Measurements from ENCODE around the gene DUSP9. TPM values are rescaled to one million over a fixed set of nuclear protein-coding genes. Genes with fewer than 3 reads are reported as not detected.

The DUSP9 gene
- total RNA-seq, 1 experiment from 2014 or later = 2.4 TPM

- H4K91ac ChIP-seq (ENCODE audit: insufficient read length, low read depth, low read length) = no peak overlapping the region
- no peak overlapping the region for H2BK15ac ChIP-seq (ENCODE audit: low read depth, low read length)
- no peak overlapping the region for H3K4me3 Mint-ChIP-seq
- WGBS (ENCODE audit: extremely low coverage, insufficient read length, low lambda C conversion rate) = no CpG with 5 or more reads among the region's 11 CpGs
- H3K9me3 ChIP-seq (ENCODE audit: control insufficient read depth, low read depth, low read length) = peaks cover 15% of the 10 kb centered on the region
- H3K56ac ChIP-seq (ENCODE audit: insufficient read length, low read depth, low read length) = no peak overlapping the region
- no peaks in the 10 kb centered on the region for H3K79me2 ChIP-seq (ENCODE audit: insufficient read depth, low read length)
- no peak overlapping the region for H2AK5ac ChIP-seq (ENCODE audit: insufficient read length, low read length)
- no peaks in the 10 kb centered on the region for H3K23me2 ChIP-seq (ENCODE audit: insufficient read length, low read depth, low read length, poor library complexity, severe bottlenecking)
- H3K4me1 ChIP-seq (ENCODE audit: insufficient read depth, low read length) = no peaks in the 10 kb centered on the region
- H3K14ac ChIP-seq (ENCODE audit: insufficient read depth, low read length) = no peak overlapping the region
- no peak overlapping the region for H3K23ac ChIP-seq (ENCODE audit: insufficient read length, low read depth, low read length)
- no peak overlapping the region for H3K9ac ChIP-seq (ENCODE audit: extremely low read depth, insufficient read length, low read length)
- H2BK20ac ChIP-seq (ENCODE audit: low read depth, low read length, poor library complexity, severe bottlenecking) = no peak overlapping the region
- H4K20me1 ChIP-seq (ENCODE audit: control insufficient read depth, insufficient read depth, insufficient read length) = no peaks in the 10 kb centered on the region
- no peak overlapping the region for H3K4ac ChIP-seq (ENCODE audit: low read depth, low read length)
- peaks cover 66 to 79% of the 10 kb centered on the region in 2 experiments for H3K9me3 Mint-ChIP-seq
- H3K18ac ChIP-seq (ENCODE audit: insufficient read length, low read depth, low read length) = no peak overlapping the region
- no peak overlapping the region for H3K4me2 ChIP-seq (ENCODE audit: insufficient read depth, insufficient read length, low read length)
- no peaks in the 10 kb centered on the region; the same call in 1 of the 2 replicates for H3K27me3 ChIP-seq (ENCODE audit: insufficient read depth, low read length)
- TF ChIP-seq, protein P1, sequence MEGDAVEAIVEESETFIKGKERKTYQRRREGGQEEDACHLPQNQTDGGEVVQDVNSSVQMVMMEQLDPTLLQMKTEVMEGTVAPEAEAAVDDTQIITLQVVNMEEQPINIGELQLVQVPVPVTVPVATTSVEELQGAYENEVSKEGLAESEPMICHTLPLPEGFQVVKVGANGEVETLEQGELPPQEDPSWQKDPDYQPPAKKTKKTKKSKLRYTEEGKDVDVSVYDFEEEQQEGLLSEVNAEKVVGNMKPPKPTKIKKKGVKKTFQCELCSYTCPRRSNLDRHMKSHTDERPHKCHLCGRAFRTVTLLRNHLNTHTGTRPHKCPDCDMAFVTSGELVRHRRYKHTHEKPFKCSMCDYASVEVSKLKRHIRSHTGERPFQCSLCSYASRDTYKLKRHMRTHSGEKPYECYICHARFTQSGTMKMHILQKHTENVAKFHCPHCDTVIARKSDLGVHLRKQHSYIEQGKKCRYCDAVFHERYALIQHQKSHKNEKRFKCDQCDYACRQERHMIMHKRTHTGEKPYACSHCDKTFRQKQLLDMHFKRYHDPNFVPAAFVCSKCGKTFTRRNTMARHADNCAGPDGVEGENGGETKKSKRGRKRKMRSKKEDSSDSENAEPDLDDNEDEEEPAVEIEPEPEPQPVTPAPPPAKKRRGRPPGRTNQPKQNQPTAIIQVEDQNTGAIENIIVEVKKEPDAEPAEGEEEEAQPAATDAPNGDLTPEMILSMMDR (conservative IDR thresholded peaks at IDR 0.05) = no peak
- H4K8ac ChIP-seq (replicated peaks; ENCODE audit: insufficient read length, low read depth, low read length) = no peak overlapping the region
- no peak overlapping the region for H2BK12ac ChIP-seq (ENCODE audit: insufficient read length, low read depth, low read length)
- no peaks in the 10 kb centered on the region for H3K79me1 ChIP-seq (ENCODE audit: insufficient read depth, low read depth, low read length, poor library complexity, severe bottlenecking)
- no peak overlapping the region for H3K27ac Mint-ChIP-seq
- no peak overlapping the region for H4K5ac ChIP-seq (ENCODE audit: insufficient read length, low read depth, low read length)
- peaks cover 40% of the 10 kb centered on the region for H3K27me3 Mint-ChIP-seq (ENCODE audit: low read depth)
- no peak overlapping the region for H3K27ac ChIP-seq (ENCODE audit: insufficient read length, low read depth, low read length)
- H2BK120ac ChIP-seq (ENCODE audit: low read depth, low read length, poor library complexity, severe bottlenecking) = no peak overlapping the region
- H2AFZ ChIP-seq (ENCODE audit: low read length) = no peak overlapping the region
- DNase-seq = no peak
- H3K4me1 Mint-ChIP-seq = peaks cover 4 to 16% of the 10 kb centered on the region in 2 experiments
- no peak overlapping the region for H3T11ph ChIP-seq (ENCODE audit: low read length)
- peaks cover 2 to 14% (median 10%) of the 10 kb centered on the region in 3 experiments; a peak in 6 of 7 replicates for H3K36me3 Mint-ChIP-seq (ENCODE audit: insufficient read depth in 1 of 3, low read depth in 3 of 3)
- no peak overlapping the region for H2BK5ac ChIP-seq (ENCODE audit: insufficient read length, low read length)
Measured at GRCh38 chrX:153668423-153669173, 21.6 kb downstream of the DUSP9 start.
